ENCODE measurements around the gene LEKR1.
"Not testable (repeated sequence)": the region's sequence is repeated elsewhere in the genome, so short reads cannot be mapped to it uniquely, and the experiment has no call there.

Gene LEKR1

GRCh38 chr3:156831006-156831405, 4.9 kb downstream of the LEKR1 start:
- in situ Hi-C loops (cut with HindIII; ENCODE audit: low sequenced_read_pairs): no loop called here

DNA sequence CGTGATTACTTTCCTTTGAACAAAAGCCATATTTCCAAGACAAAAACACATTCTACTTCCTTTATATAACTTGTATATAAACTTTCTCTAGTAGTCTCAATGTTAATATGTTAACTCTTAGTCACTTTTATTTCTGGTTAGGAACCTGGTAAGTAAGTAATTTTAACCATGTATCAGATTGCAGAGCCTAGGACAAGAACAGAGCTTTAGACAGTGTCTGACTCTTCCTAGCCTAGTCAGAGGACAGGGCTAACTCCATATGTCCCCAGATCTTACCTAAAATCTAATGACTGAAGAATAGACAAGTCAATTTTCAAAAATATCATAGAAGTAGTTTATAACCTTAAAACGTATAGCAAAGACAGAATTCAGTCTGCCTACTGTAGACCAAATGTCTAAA, 8.3 kb downstream of the LEKR1 start:
- in situ Hi-C loops (cut with HindIII; ENCODE audit: low sequenced_read_pairs): no loop called here

DNA sequence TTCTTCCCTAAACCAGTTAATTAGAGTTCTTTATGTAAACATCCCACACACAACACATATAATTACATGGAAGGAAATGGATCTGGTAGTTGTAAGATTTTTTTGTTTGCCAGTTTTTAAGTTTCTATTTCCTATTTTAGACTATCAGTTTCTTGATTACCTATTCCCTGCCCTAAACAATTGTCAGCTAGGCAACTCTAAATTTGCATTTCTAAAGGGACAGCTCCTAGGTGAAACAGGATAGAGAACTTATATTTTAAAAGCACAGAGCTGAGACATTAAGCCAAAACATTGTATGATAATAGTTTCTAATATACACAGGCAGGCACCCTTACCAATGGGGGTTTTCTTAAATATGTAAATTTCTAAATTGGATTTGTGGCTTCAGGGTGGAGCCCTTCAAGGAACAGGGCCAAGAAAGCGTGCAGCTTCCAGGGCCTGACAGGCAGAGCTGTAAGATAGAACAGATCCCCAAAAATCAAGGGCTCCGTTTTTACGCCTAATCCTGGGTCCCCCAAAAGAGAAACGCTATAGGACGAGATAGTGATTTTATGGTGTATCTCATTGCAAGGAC, 8.9 kb downstream of the LEKR1 start:
- in situ Hi-C loops (cut with HindIII; ENCODE audit: low sequenced_read_pairs): no loop called here

DNA sequence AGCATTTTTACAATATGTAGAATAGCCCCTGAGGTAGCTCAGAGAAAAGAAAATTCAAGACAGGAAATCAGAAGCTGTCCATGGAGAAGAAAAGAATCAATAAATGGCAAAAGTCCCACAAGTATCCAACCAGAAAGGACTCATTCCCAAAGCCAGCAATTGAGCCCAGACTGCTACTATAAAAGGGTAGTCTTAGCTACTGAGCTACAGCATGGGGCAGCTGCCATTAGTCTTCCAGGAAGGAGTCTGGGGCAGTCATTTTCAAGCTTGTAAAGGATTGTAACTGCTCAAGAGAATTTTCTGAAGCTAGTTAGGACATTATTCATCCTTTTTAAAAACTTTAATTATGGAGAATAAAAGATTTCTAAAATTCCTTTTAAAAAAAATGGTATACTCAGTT, 10.5 kb downstream of the LEKR1 start:
- in situ Hi-C loops (cut with HindIII; ENCODE audit: low sequenced_read_pairs): no loop called here

- in situ Hi-C loops (cut with HindIII; ENCODE audit: low sequenced_read_pairs): no loop called here
Measured at GRCh38 chr3:156837115-156837514, 11.0 kb downstream of the LEKR1 start.

DNA sequence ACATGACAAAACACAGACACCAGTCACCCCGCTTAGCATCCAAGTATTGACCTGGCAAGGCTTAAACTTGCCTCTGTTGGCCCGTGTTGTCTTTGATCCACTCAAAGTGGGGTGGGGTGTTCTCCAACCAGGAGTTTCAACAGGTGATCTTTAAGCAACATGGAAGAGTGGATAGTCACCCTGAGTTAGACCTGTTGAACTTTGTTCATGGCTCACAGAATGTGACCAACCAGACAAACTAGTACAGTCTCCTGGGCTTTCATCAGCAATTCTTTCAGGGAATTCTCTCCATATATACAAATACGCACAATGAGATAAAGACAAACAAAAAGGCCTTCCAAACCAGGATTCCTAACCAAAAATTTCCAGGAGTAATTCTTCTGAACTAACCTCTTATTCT, 11.9 kb downstream of the LEKR1 start:
- in situ Hi-C loops (cut with HindIII; ENCODE audit: low sequenced_read_pairs): no loop called here

- in situ Hi-C loops (cut with HindIII; ENCODE audit: low sequenced_read_pairs): no loop called here
Measured at GRCh38 chr3:156840826-156841689, 14.9 kb downstream of the LEKR1 start.

DNA sequence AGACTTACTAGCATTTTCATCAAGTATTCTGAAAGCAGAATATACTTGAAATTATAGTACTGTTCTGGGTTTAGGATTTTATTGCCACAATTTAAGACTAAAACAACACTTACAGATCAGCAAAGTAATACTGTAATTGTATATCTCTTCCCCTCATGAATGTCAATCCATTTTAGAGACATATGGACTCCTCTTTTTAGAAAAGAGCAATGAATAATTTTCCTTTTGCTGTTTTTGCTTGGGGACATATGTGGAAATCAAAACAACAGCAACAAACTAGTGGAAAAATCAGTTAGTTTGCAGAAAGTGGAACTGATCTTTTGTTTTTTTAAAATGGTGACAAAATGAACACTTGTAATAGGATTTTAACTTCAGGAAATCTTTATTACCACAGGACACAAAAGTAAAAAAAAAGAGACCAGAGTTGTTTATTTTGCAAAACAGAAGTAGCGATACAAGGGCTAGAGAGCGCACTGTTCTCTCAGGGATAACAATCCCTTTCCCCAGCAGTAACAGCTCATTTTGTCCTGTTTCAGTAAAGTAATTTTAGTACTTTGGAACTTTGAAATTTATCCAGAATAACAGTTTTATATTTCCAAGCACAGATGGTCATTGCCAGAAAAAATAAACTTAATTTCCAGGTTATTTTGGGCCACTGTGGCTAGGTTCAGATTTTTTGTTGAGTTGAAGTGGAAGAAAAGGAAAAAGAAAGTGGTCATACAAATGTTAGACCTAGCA, 17.1 kb downstream of the LEKR1 start:
- in situ Hi-C loops (cut with HindIII; ENCODE audit: low sequenced_read_pairs): no loop called here

- in situ Hi-C loops (cut with HindIII; ENCODE audit: low sequenced_read_pairs): no loop called here
Measured at GRCh38 chr3:156847752-156848448, 21.7 kb downstream of the LEKR1 start.

GRCh38 chr3:156859578-156859977, 33.4 kb downstream of the LEKR1 start:
- in situ Hi-C loops (cut with HindIII; ENCODE audit: low sequenced_read_pairs): no loop called here

- in situ Hi-C loops (cut with HindIII; ENCODE audit: low sequenced_read_pairs): no loop called here
Measured at GRCh38 chr3:156860873-156861272, 34.7 kb downstream of the LEKR1 start.

GRCh38 chr3:156862338-156862737, 36.2 kb downstream of the LEKR1 start:
- in situ Hi-C loops (cut with HindIII; ENCODE audit: low sequenced_read_pairs): no loop called here

- in situ Hi-C loops (cut with HindIII; ENCODE audit: low sequenced_read_pairs): no loop called here
Measured at GRCh38 chr3:156865732-156866131, 39.6 kb downstream of the LEKR1 start.

DNA sequence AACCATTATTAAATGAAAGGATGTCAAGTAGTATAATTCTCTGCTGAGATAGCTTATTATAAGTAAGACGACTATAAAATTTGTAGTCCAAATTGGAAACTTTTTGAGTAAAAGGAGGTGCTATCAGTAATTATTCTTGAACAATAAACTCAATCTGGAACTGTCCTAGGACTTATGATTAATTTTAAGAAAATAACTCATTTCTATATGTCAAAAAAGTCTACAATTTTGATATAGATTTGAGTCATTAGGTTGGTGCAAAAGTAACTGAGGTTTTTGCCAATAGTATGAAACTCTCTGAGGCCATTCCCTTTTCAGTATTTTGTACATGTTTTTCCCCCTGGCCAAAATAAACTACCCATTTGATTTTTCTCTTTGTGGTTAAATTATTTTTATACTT, 41.0 kb downstream of the LEKR1 start:
- in situ Hi-C loops (cut with HindIII; ENCODE audit: low sequenced_read_pairs): no loop called here

GRCh38 chr3:156867920-156868319, 41.8 kb downstream of the LEKR1 start:
- in situ Hi-C loops (cut with HindIII; ENCODE audit: low sequenced_read_pairs): no loop called here

DNA sequence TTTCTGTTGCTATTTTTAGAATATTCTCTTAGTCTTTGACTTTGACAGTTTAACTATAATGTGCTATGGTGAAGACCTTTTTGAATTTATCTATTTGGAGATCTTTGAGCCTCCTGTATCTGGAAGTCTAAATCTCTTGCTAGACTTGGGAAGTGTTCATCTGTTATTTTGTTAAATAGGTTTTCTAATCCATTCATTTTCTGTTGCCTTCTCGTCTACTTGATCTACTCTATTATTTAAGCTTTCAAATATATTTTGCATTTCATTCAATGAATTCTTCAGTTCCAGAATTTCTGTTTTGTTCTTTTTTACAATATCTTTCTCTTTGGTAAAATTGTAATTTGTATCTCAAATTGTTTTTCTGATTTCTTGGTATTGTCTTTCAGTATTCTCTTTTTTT, 47.8 kb downstream of the LEKR1 start:
- in situ Hi-C loops (cut with HindIII; ENCODE audit: low sequenced_read_pairs): no loop called here

GRCh38 chr3:156879491-156879890, 53.3 kb downstream of the LEKR1 start:
- in situ Hi-C loops (cut with HindIII; ENCODE audit: low sequenced_read_pairs): not testable (repeated sequence)

DNA sequence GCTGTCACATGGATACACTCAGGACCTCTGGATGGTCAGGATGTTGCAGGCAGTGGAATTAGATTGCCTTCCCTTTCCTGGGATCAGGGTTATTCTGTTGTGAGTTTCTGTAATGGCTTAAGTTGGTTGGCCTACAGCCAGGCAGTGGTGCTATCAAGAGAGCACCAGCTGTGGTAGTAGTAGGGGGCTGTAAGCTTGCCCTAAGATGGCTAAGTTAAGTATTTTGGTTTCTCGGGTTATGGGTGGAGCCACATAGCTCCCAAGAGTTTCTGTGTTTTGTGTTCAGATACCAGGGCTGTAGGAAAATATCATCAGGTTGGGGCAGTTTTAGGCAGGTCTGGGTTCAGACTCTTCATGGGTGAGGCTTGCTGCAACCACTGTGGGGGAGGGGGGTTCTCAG, 59.6 kb downstream of the LEKR1 start:
- in situ Hi-C loops (cut with HindIII; ENCODE audit: low sequenced_read_pairs): loop anchor here (5.0 kb wide), 1 partner anchor 47 kb away; no protein-coding TSS in a partner anchor

- in situ Hi-C loops (cut with HindIII; ENCODE audit: low sequenced_read_pairs): loop anchor here (5.0 kb wide), 1 partner anchor 44 kb away; no protein-coding TSS in a partner anchor
Measured at GRCh38 chr3:156888176-156888575, 62.0 kb downstream of the LEKR1 start.

GRCh38 chr3:156888576-156888975, 62.4 kb downstream of the LEKR1 start:
- in situ Hi-C loops (cut with HindIII; ENCODE audit: low sequenced_read_pairs): loop anchor here (5.0 kb wide), 1 partner anchor 44 kb away; no protein-coding TSS in a partner anchor

GRCh38 chr3:156892701-156893100, 66.5 kb downstream of the LEKR1 start:
- in situ Hi-C loops (cut with HindIII; ENCODE audit: low sequenced_read_pairs): no loop called here
